Activated naive CD4-positive, alpha-beta T cell treated with anti-CD3 and anti-CD28 coated beads, Interleukin-2, amount 10 ng/mL, durations not matched to agents 7 days and 5 days (primary cell): ENCODE results near the gene KCNQ1OT1.

ENCODE experiments used
- CTCF ChIA-PET: fragments of 350-600 bp; sonication (Branson Sonifier 250); formaldehyde crosslinking; loops from one replicate; lab custom pipeline; 2021; ENCODE audit warnings: antibody characterized with exemption; lab: Charles Lee
- DNase-seq: peaks from one replicate; pipeline ENCODE4 v3.0.0-alpha.2; 2020
- H3K27ac Mint-ChIP-seq: one replicate; pipeline ENCODE4 v1.8.0; 2021; ENCODE audit warnings: mild to moderate bottlenecking, moderate library complexity, mixed read lengths
- H3K27me3 Mint-ChIP-seq: one replicate; pipeline ENCODE4 v1.8.0; 2021; ENCODE audit warnings: mild to moderate bottlenecking, mixed read lengths
- H3K36me3 Mint-ChIP-seq: one replicate; pipeline ENCODE4 v1.8.0; 2021; ENCODE audit warnings: mixed read lengths
- H3K4me1 Mint-ChIP-seq: one replicate; pipeline ENCODE4 v1.8.0; 2021; ENCODE audit warnings: mixed read lengths
- H3K4me3 Mint-ChIP-seq: one replicate; pipeline ENCODE4 v1.8.0; 2021; ENCODE audit warnings: mild to moderate bottlenecking, moderate library complexity, mixed read lengths
- H3K9me3 Mint-ChIP-seq: one replicate; pipeline ENCODE4 v1.8.0; 2021; ENCODE audit warnings: mixed read lengths

KCNQ1OT1 gene

DNA sequence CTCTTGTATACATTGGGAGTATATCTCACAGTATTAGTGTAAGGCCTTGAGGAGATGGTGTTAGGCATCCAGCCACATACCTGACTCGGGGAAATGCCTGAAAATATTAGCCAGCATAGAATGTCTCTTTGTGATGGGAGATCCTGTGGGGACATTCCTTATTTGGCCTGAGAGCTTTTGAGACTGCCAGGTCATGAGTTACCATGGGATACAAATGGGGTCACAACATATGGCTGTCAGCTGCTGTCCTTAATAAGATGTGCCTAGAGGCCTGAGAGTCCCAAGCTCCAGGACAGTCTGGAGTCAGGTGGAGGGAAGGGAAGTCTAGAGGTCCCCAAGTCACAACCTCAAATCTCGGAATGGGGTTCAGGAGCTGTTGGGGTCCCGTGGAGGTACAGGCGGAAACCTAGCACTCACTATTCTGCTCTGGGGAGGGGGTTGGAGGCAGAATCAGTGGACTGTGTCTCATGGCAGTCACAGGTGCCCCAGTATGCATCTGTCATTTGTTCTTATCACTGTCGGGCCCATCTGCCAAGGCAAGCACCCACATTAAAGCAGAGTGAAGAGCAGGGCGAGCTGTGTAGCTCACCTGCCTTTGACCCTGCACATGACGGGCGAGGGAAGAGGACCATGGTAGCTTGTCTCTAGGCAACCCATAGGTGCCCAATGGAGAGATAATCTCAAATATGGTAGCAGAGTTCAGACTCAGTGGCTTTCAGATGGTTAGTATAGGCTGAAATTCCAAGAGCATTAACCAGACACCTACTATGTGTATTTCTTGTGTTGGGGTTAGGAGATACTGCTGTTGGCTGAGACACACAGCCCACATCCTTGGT, 29.9 kb downstream of the KCNQ1OT1 start:
- Mint-ChIP-seq H3K4me3 (no peak overlapping the region), H3K27ac (no peak overlapping the region), H3K27me3 (no peaks in the 10 kb centered on the region), H3K9me3 (no peaks in the 10 kb centered on the region), H3K36me3 (no peaks in the 10 kb centered on the region), H3K4me1 (no peaks in the 10 kb centered on the region)
- CTCF ChIA-PET: no interaction called here
- DNase-seq: no peak

DNA sequence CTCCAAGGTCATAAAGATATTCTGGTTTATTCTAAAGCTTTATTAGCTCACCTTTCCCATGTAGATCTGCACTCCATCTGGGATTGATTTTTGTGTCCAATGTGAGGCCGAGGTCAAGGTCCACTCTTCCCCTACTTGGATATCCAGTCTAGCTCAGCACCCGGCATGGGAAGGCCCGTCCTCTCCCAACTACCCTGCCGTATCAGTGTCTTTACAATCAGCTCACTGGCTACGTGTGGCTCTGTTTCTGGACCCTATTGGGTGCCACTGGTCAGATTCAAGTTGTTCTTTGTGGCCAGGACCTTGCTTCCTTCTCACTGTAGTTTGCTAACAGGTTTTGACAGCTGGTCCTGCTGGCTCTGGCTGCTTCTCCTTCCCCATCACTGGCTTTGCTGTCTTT, 30.9 kb downstream of the KCNQ1OT1 start:
- Mint-ChIP-seq H3K4me3 (no peak overlapping the region), H3K27ac (no peak overlapping the region), H3K4me1 (no peaks in the 10 kb centered on the region), H3K9me3 (no peaks in the 10 kb centered on the region), H3K36me3 (no peaks in the 10 kb centered on the region), H3K27me3 (no peaks in the 10 kb centered on the region)
- no peak for DNase-seq
- CTCF ChIA-PET: no interaction called here

DNA sequence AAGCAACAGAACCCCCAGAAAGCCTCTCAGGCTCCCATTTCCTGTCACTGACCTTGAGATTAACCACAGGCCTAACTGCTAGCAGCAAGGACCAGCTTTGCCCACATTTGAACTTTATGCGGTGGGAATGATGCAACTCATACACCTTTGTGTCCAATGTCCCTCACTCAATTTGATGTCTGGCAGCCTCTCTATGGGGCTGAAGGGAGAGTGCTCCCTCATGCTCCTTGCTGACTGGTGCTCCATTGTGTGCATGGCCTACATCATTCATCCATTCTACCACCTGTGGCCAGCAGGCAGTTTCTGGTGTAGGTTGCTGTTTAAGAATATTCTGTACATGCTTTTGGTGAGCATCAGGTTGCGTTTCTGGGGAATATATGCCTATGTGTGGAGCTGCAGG, 31.9 kb downstream of the KCNQ1OT1 start:
- Mint-ChIP-seq H3K4me3 (no peak overlapping the region), H3K27ac (no peak overlapping the region)
- CTCF ChIA-PET: no interaction called here

DNA sequence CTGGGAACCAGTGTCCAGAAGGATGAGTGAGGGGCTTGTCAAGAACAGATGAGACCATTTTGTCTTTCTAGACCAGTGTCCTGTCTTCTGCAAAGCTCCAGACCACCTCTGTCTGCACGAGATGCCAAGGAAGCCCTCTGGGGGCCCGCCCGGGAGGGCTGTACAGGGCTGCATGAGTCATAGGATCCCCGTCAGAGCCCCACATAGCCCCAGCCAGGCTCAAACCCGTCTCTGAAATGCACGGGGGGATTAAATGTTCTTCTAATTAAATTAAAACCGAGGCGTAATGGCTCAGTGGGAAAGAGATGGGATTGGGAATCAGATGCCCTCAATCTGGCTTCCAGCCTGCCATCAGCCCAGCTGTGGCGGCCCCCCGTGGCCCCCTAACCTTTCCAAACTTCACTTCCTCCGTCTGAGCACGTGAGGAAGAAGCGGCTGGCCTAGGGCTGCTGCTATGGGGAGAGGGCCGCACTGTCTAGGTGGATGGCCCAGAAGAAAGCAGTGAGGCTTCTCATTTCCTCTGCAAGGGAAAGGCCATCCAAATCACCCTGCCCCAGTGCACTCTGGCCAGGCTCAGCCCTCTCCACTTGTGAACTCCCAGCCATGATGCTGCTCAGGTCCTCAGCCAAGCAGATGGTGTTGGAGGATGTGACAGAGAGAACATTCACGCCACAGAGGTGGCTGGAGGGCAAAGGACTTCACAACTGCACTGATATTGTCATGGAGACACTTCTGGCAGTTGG, 32.8 kb downstream of the KCNQ1OT1 start:
- H3K4me3 Mint-ChIP-seq: no peak overlapping the region

More for the DNA sequence above, 31.9 kb downstream of the KCNQ1OT1 start:
- H3K36me3 Mint-ChIP-seq: peaks cover 2% of the 10 kb centered on the region
- H3K4me1 Mint-ChIP-seq: no peaks in the 10 kb centered on the region
- no peaks in the 10 kb centered on the region for H3K27me3 Mint-ChIP-seq
- no peaks in the 10 kb centered on the region for H3K9me3 Mint-ChIP-seq
- DNase-seq: no peak

DNA sequence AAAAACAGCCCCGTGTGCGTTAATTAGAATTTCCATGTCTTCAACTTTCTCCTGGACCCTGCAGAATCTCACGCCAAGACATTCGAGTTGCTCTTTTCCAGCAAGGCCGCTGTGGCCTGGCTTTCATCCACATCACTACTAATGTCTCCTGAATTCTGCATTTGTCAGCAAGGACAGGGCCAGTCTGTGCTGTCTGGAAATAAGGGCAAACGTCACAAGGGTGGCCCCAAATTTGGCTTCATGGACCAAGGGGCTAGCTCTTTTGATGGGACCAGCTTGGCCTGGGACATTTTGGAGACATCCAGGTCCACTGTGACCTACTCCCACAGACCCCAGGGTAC, 33.4 kb downstream of the KCNQ1OT1 start:
- DNase-seq: no peak
- Mint-ChIP-seq H3K36me3 (peaks cover 7% of the 10 kb centered on the region), H3K27ac (no peak overlapping the region), H3K9me3 (no peaks in the 10 kb centered on the region), H3K4me1 (no peaks in the 10 kb centered on the region), H3K27me3 (no peaks in the 10 kb centered on the region), H3K4me3 (no peak overlapping the region)
- CTCF ChIA-PET: no interaction called here

More for the DNA sequence above, 32.8 kb downstream of the KCNQ1OT1 start:
- DNase-seq: no peak
- Mint-ChIP-seq H3K27me3 (no peaks in the 10 kb centered on the region), H3K27ac (no peak overlapping the region), H3K4me1 (no peaks in the 10 kb centered on the region), H3K9me3 (no peaks in the 10 kb centered on the region), H3K36me3 (peaks cover 7% of the 10 kb centered on the region)
- CTCF ChIA-PET: no interaction called here

DNA sequence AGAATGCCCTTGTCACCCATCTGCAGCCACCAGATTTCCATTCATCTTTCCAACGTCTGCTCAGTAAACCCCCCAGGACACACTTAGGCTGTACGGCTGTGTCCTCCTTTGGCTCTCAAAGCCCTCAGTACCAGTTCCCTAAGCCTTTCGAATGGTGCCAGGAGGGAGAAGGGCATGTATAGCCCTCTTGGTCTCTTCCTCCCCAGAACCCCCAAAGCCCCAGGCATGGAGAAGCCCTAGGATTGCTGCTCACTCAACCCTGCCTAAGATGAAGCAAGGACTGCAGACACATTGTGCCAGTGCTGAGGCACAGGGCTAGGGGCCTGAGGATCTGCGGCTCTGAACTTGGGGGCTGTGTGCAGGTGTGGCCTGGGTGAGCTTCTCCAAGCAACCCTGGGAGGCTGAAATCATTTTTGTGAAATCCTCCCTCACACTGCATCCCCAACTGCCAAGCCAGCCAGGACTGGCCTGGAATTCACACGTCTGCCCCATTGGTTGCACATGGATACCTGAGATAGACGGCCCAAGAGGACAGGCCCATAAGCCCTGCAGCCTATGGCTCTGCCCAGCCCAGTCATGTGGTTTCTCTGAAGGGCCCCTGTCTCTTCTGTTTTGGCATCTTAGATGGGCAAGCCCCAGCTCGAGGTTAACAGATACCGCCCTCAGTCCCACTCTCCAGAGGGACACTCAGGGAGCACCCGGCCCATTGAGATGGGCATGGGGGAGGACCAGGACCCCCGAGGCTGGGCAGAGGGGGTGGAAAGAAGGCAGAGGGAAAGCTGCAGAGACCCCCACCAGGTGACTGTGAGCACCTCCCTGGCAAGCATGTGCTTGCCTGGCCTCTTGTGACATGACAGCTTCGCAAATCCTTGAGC, 34.0 kb downstream of the KCNQ1OT1 start:
- CTCF ChIA-PET: no interaction called here
- peaks cover 6% of the 10 kb centered on the region for H3K9me3 Mint-ChIP-seq
- no peak for DNase-seq

DNA sequence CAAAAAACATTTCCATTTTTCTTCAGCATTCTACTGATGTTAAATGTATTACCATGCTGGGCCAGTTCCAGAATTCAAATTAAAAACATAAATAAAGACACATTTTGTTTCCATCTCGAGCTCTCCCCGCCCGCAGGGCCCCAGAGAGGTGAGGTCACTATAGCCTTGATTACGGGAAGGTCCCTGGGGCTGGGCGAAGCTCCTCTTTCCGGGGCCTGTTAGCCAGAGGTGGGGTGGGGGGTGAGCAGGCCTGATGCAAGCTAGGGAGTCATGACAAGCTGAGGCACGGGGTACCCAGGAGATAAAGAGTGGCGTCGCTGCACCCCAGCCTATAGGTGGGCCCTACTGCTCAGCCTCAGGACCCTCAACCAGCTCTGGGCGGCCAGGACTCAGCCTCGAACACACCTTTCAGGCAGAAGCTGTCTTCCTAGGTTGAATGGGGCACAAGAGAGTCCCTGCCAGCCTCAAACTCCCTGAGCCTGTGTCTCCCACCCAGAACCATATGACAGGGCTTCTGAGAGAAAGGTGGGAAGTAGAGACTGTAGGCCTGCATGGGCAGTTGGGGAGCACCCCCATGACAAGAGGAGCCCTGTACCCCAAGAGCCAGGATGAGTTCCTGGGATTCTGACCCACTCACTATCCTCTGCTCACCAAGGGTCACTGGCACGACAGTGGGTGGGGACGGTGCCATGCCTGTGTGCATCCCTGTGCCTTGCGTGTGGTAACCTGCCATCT, 34.8 kb downstream of the KCNQ1OT1 start:
- H3K9me3 Mint-ChIP-seq: peaks cover 11% of the 10 kb centered on the region
- H3K4me3 Mint-ChIP-seq: no peak overlapping the region
- no peak for DNase-seq
- H3K27ac Mint-ChIP-seq: no peak overlapping the region
- H3K36me3 Mint-ChIP-seq: peaks cover 17% of the 10 kb centered on the region
- CTCF ChIA-PET: no interaction called here
- no peaks in the 10 kb centered on the region for H3K4me1 Mint-ChIP-seq
- no peaks in the 10 kb centered on the region for H3K27me3 Mint-ChIP-seq

More for the DNA sequence above, 34.0 kb downstream of the KCNQ1OT1 start:
- Mint-ChIP-seq H3K27ac (no peak overlapping the region), H3K4me3 (no peak overlapping the region), H3K27me3 (no peaks in the 10 kb centered on the region), H3K4me1 (no peaks in the 10 kb centered on the region), H3K36me3 (peaks cover 12% of the 10 kb centered on the region)

DNA sequence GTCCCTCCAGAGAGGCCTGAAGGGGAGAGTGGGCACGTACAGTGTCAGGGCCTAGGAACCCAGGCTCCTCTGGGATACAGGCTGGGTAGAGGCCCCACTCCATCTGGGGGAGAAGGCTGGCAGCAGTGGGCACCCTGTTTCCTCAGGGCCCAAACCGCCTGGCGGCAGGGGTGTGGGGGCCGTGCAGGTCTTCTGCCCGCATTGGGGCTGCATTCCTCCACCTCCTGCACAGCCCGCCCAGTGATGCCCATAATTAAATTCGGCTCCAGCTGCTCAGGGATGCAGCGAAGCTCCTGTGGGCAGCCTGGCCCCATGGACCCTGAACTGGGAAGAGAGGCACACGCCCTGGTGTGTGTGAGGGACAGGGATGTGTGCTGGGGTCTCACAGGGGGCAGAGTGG, 35.4 kb downstream of the KCNQ1OT1 start:
- CTCF ChIA-PET: no interaction called here
- Mint-ChIP-seq H3K27ac (no peak overlapping the region), H3K9me3 (peaks cover 13% of the 10 kb centered on the region), H3K36me3 (peaks cover 17% of the 10 kb centered on the region), H3K4me3 (no peak overlapping the region), H3K4me1 (no peaks in the 10 kb centered on the region), H3K27me3 (no peaks in the 10 kb centered on the region)
- no peak for DNase-seq

DNA sequence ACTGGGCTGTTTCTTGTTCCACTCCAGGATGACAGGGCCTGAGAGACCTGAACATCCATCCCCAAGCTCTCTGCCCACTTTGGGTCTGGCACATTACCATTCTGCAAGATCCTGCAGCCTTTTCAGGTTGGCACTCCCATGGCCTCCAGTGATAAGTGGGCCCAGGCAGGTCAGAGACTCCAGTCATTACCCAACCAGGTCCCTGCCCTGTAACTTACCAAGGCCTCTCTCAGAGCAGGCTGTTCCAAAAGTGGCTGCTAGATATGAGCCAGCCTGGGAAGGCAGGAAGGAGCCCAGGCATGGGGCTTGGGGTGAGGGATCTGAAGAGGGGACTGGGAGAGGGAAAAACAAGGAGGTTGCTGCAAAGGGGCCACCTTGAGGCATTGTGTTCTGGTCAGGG, 35.9 kb downstream of the KCNQ1OT1 start:
- Mint-ChIP-seq H3K27ac (no peak overlapping the region), H3K36me3 (peaks cover 18% of the 10 kb centered on the region), H3K9me3 (peaks cover 14% of the 10 kb centered on the region), H3K4me3 (no peak overlapping the region), H3K27me3 (no peaks in the 10 kb centered on the region), H3K4me1 (no peaks in the 10 kb centered on the region)
- DNase-seq: no peak
- CTCF ChIA-PET: no interaction called here

DNA sequence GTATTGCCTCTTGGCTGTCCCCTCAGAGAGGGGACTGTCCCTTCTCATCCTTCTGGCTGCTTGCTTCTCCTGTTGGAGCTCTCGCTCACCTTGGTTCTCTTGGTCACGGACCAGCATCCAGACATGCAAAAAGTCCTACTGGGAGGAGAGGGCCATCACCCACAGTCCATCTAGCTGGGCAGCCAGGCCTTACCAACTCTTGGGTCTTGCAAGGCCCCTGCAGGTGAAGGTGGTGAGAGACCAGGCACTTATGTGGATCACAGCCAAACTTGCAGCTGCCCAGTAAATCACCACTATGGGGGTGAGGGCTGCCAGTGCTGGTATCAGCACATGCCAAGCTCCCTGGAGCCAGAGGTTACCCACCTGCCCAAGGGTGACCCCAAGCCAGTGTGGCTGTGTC, 36.3 kb downstream of the KCNQ1OT1 start:
- H3K4me3 Mint-ChIP-seq: no peak overlapping the region
- peaks cover 20% of the 10 kb centered on the region for H3K36me3 Mint-ChIP-seq
- CTCF ChIA-PET: no interaction called here
- H3K27me3 Mint-ChIP-seq: no peaks in the 10 kb centered on the region
- no peaks in the 10 kb centered on the region for H3K4me1 Mint-ChIP-seq
- no peak overlapping the region for H3K27ac Mint-ChIP-seq
- DNase-seq: no peak
- H3K9me3 Mint-ChIP-seq: peaks cover 14% of the 10 kb centered on the region

DNA sequence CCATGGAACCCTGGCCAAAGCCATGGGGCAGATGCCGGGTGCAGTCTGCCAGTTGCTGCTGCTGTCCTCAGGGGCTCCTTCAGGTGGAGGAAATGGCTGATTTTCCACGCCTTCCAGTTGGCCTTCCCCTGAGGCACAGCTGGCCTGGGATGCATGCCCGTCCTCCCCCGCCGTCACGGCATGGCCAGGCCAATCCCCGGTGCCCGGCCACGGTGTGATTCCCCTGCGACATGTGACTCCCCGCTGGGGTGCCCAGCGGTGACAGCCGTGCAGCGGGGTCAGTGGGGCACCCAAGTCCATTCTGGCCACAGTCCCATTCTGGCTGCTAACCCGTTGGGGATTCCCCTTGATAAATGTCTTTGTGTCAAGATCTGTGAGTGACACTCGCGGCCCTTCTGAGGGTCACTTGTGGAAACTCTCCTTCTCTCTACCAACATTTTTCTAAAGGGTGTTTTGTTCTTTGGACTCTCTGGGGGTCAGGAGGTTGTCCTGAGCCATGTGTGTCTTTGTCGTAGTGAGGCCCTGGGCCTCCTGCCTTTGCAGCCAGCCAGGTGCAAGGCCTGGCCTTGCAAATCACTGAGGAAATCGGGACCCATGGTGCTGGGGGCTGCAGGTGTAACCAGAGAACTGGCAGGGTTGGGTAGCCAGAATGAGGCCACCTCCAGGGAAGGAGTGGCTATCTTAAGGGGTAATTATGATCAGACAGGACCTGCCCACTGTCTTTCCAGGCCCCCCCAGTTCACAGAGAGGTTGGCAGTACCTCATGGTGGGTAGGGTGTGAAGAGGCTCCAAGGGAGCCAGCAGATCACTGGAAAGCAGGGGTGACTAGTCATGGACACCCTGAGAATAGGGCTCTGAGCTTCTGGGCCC, 37.1 kb downstream of the KCNQ1OT1 start:
- CTCF ChIA-PET: no interaction called here
- Mint-ChIP-seq H3K27me3 (no peaks in the 10 kb centered on the region), H3K36me3 (peaks cover 20% of the 10 kb centered on the region), H3K9me3 (peaks cover 14% of the 10 kb centered on the region), H3K4me3 (no peak overlapping the region), H3K4me1 (no peaks in the 10 kb centered on the region), H3K27ac (no peak overlapping the region)
- DNase-seq: no peak

DNA sequence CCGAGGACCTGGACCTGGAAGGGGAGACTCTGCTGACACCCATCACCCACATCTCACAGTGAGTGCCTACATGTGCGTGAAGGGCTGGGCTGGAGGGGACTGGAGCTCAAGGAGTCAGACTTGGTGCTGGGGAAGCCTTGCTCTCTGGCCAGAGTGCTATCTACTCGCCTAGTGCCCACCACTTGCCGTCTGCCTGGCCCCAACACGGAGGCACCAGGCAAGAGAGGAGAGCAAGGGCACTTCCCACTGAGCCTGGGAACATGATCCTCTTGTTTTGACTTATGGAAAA, 37.8 kb downstream of the KCNQ1OT1 start:
- DNase-seq: no peak
- H3K36me3 Mint-ChIP-seq: peaks cover 20% of the 10 kb centered on the region
- H3K9me3 Mint-ChIP-seq: peaks cover 14% of the 10 kb centered on the region
- no peaks in the 10 kb centered on the region for H3K4me1 Mint-ChIP-seq
- H3K27ac Mint-ChIP-seq: no peak overlapping the region
- no peak overlapping the region for H3K4me3 Mint-ChIP-seq
- CTCF ChIA-PET: no interaction called here
- H3K27me3 Mint-ChIP-seq: no peaks in the 10 kb centered on the region
